Astrocyte of the cerebellum (primary cell): Measurements from ENCODE around the gene BAZ1A.

ENCODE experiments used
- DNase-seq: peaks from one replicate; pipeline ENCODE4 v3.0.0-alpha.2; 2011; ENCODE audit warnings: low read depth
- H3K4me3 ChIP-seq: 2 replicates; pipeline ENCODE4 v1.5.1; 2011; ENCODE audit warnings: mild to moderate bottlenecking, low read depth, low read length, moderate library complexity
- in situ Hi-C: cut with HindIII; loops from 2 replicates; pipeline ENCODE4 v1.10.0; 2017; ENCODE audit warnings: low sequenced_read_pairs
- TF ChIP-seq, protein P1 (sequence below): IDR thresholded peaks from 2 replicates; pipeline ENCODE4 v1.5.1; 2012; ENCODE audit warnings: low read length, low read depth, moderate library complexity, mild to moderate bottlenecking; ENCODE audit errors: missing control alignments

Gene BAZ1A

GRCh38 chr14:34873589-34874385, 1.4 kb downstream of the BAZ1A start:
- H3K4me3 ChIP-seq: peak overlapping the region; percentile 90
- in situ Hi-C loops: no loop called here
- DNase-seq: no peak
- TF ChIP-seq, protein P1, sequence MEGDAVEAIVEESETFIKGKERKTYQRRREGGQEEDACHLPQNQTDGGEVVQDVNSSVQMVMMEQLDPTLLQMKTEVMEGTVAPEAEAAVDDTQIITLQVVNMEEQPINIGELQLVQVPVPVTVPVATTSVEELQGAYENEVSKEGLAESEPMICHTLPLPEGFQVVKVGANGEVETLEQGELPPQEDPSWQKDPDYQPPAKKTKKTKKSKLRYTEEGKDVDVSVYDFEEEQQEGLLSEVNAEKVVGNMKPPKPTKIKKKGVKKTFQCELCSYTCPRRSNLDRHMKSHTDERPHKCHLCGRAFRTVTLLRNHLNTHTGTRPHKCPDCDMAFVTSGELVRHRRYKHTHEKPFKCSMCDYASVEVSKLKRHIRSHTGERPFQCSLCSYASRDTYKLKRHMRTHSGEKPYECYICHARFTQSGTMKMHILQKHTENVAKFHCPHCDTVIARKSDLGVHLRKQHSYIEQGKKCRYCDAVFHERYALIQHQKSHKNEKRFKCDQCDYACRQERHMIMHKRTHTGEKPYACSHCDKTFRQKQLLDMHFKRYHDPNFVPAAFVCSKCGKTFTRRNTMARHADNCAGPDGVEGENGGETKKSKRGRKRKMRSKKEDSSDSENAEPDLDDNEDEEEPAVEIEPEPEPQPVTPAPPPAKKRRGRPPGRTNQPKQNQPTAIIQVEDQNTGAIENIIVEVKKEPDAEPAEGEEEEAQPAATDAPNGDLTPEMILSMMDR: no peak

DNA sequence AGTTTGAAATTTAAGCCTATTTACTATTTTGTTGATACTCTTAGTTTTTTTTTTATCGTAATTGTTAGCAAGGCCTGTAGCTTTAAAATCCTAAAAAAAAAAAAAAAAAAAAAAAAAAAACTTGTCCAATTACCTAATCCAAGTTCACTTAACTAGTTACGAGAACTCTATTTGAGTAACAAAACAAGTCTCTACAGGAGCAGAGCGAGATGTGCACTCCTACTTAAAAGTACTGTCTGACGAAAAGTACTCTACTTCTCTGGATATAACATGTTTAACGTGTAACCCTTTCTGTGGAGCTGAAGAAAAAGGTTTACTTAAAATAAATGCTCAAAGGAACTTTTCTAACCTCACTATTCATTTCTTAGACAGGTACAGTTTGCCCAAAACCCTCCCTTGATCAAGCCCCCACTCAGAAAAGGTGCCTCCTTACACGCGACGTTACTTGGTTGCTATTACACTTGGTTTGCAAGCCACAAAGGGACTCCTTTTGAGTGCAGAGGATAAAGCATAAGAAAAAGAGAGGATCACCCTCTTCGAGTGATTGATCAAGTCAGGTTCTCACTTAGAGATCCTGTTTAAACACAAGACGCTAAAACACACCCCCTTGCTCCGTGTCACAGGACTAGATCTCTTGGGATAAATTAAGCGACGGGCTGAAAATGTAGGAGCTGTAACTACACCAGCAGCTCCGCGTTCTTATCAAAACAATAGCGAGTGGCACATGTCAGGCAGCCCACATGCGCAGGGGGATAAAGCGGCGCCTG, 2.2 kb downstream of the BAZ1A start:
- in situ Hi-C loops: no loop called here
- TF ChIP-seq, protein P1: no peak
- no peak for DNase-seq
- peak overlapping the region; percentile 90 for H3K4me3 ChIP-seq

- in situ Hi-C loops: no loop called here
- TF ChIP-seq, protein P1: no peak
- H3K4me3 ChIP-seq: no peak overlapping the region
- no peak for DNase-seq
Measured at GRCh38 chr14:34867199-34867598, 8.0 kb downstream of the BAZ1A start.

- DNase-seq: no peak
- in situ Hi-C loops: no loop called here
- TF ChIP-seq, protein P1: no peak
- H3K4me3 ChIP-seq: no peak overlapping the region
Measured at GRCh38 chr14:34865889-34866574, 9.1 kb downstream of the BAZ1A start.

DNA sequence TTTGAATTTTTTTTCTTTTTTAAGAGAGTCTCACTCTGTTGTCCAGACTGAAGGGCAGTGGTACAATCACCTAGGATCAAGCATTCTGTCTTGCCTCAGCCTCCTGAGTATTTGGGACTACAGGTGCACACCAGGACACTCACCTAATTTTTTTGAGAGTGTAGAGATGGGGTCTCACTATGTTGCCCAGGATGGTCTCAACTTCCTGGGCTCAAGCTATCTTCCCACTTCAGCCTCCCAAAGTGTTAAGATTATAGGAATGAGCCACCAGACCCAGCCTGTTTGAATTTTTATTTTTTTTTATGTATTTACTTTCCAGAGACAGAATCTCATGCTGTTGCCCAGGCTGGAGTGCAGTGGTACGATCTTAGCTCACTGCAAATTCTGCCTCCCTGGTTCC, 11.3 kb downstream of the BAZ1A start:
- H3K4me3 ChIP-seq: no peak overlapping the region
- DNase-seq: no peak
- TF ChIP-seq, protein P1: no peak
- in situ Hi-C loops: no loop called here

DNA sequence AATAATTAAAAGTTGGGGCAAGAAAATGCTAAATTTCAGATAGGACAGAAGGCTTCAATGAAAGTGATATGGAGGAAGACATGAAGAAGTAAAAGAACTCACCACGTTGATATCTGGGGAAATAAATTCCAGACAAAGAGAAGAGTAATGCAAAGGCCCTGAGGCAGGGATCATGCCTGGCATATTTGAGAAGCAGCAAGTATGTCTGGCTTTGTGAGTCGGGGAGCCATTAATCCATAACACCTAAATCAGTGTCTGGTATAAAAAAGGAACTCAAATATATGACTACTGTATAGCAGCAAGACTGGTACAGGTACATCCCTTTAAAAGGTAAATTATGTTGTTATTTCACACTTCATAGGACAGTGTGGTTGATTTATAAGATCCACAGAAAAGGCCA, 16.4 kb downstream of the BAZ1A start:
- TF ChIP-seq, protein P1: no peak
- no peak for DNase-seq
- H3K4me3 ChIP-seq: no peak overlapping the region
- in situ Hi-C loops: no loop called here
